GM23338 (cell line): Measurements from ENCODE around the gene NECTIN1. TPM values are rescaled to one million over a fixed set of nuclear protein-coding genes. Genes with fewer than 3 reads are reported as not detected.

ENCODE experiments used
- ATAC-seq: fragments of 200-7000 bp; cut with Tn5 transposase; 3 replicates; pipeline ENCODE4 v1.9.1; 2020
- DNase-seq: peaks from one replicate; pipeline ENCODE4 v3.0.0-alpha.2; 2015; ENCODE audit warnings: low spot score
- H2AFZ ChIP-seq: fragments of 200-600 bp; sonication (generic); 2 replicates; pipeline ENCODE4 v1.8.0; 2016; ENCODE audit warnings: antibody characterized with exemption, mild to moderate bottlenecking, moderate library complexity
- H3F3A ChIP-seq: fragments of 200-600 bp; sonication (generic); replicated peaks from 2 replicates; pipeline ENCODE4 v1.8.0; 2017; ENCODE audit warnings: antibody characterized with exemption, mixed run types, low read depth
- H3K27ac ChIP-seq: fragments of 200-600 bp; sonication (generic); 2 replicates; pipeline ENCODE4 v1.6.1; 2016; ENCODE audit warnings: low read depth
- H3K27me3 ChIP-seq: fragments of 200-600 bp; sonication (generic); 2 replicates; pipeline ENCODE4 v1.8.0; 2016; ENCODE audit warnings: mild to moderate bottlenecking, mixed run types, moderate library complexity; ENCODE audit not compliant: insufficient read depth
- H3K36me3 ChIP-seq: fragments of 200-600 bp; sonication (generic); 2 replicates; pipeline ENCODE4 v1.8.0; 2016; ENCODE audit warnings: mild to moderate bottlenecking; ENCODE audit not compliant: insufficient read depth
- H3K4me1 ChIP-seq: fragments of 200-600 bp; sonication (generic); 2 replicates; pipeline ENCODE4 v1.8.0; 2016; ENCODE audit warnings: mild to moderate bottlenecking, moderate library complexity; ENCODE audit not compliant: insufficient read depth
- H3K4me2 ChIP-seq: fragments of 200-600 bp; sonication (generic); 2 replicates; pipeline ENCODE4 v1.7.1; 2017; ENCODE audit warnings: mixed run types
- H3K4me3 ChIP-seq: fragments of 200-600 bp; sonication (generic); 2 replicates; pipeline ENCODE4 v1.6.1; 2016; ENCODE audit warnings: mixed run types
- H3K79me2 ChIP-seq: fragments of 200-600 bp; sonication (generic); replicated peaks from 2 replicates; pipeline ENCODE4 v1.8.0; 2017; ENCODE audit warnings: mild to moderate bottlenecking; ENCODE audit not compliant: insufficient read depth
- H3K9me2 ChIP-seq: fragments of 200-600 bp; sonication (generic); 2 replicates; pipeline ENCODE4 v1.8.0; 2017; ENCODE audit not compliant: insufficient read depth
- H4K20me1 ChIP-seq: fragments of 200-600 bp; sonication (generic); replicated peaks from 2 replicates; pipeline ENCODE4 v1.8.0; 2017; ENCODE audit warnings: mild to moderate bottlenecking; ENCODE audit not compliant: insufficient read depth
- H3K27ac Mint-ChIP-seq: 2 replicates; pipeline ENCODE4 v1.8.0; 2020; ENCODE audit warnings: inconsistent platforms, mild to moderate bottlenecking, moderate library complexity, mixed read lengths
- H3K27me3 Mint-ChIP-seq: 3 replicates; pipeline ENCODE4 v1.8.0; 2022; ENCODE audit warnings: low read depth, mild to moderate bottlenecking, moderate library complexity, mixed read lengths, inconsistent platforms; ENCODE audit not compliant: insufficient read depth, poor library complexity
- H3K36me3 Mint-ChIP-seq: 3 replicates; pipeline ENCODE4 v1.8.0; 2021; ENCODE audit warnings: low read depth, mild to moderate bottlenecking, inconsistent platforms, moderate library complexity, mixed read lengths
- H3K4me1 Mint-ChIP-seq: 3 replicates; pipeline ENCODE4 v1.8.0; 2020; ENCODE audit warnings: mild to moderate bottlenecking, inconsistent platforms, mixed read lengths
- H3K4me3 Mint-ChIP-seq: 3 replicates; pipeline ENCODE4 v1.8.0; 2021; ENCODE audit warnings: moderate library complexity, mild to moderate bottlenecking, inconsistent platforms, mixed read lengths
- H3K9me3 Mint-ChIP-seq: 3 replicates; pipeline ENCODE4 v1.8.0; 2020; ENCODE audit warnings: moderate library complexity, mild to moderate bottlenecking, inconsistent platforms, mixed read lengths
- CREB1 ChIP-seq: fragments of 250-450 bp; sonication (Bioruptor Pico); IDR thresholded peaks from 2 replicates; pipeline ENCODE4 v1.5.0; 2020; ENCODE audit warnings: low read depth, mild to moderate bottlenecking, moderate library complexity
- CTCF ChIP-seq, 2 experiments: fragments of 200-600 bp in 1 of 2; sonication (generic) in 1 of 2; conservative IDR thresholded peaks; 2 replicates each; pipeline versions ENCODE4 v1.5.1 to v1.6.1; 2016 to 2017; ENCODE audit warnings: antibody characterized with exemption in 2 of 2, low read depth in 2 of 2, mild to moderate bottlenecking in 2 of 2, moderate library complexity in 1 of 2
- ETS1 ChIP-seq: IDR thresholded peaks from 2 replicates; pipeline ENCODE4 v1.6.1; 2016; ENCODE audit warnings: antibody characterized with exemption
- EZH2 ChIP-seq: fragments of 200-600 bp; sonication (generic); IDR thresholded peaks from one replicate; pipeline ENCODE4 v1.8.0; 2017; ENCODE audit warnings: antibody characterized with exemption, mild to moderate bottlenecking, low read depth; ENCODE audit not compliant: unreplicated experiment
- EZH2phosphoT487 ChIP-seq: fragments of 200-600 bp; sonication (generic); IDR thresholded peaks from one replicate; pipeline ENCODE4 v1.8.1; 2018; ENCODE audit warnings: antibody characterized with exemption; ENCODE audit not compliant: unreplicated experiment
- NANOG ChIP-seq: IDR thresholded peaks from 2 replicates; pipeline ENCODE4 v1.6.1; 2016; ENCODE audit warnings: antibody characterized with exemption, borderline replicate concordance
- POLR2AphosphoS5 ChIP-seq: IDR thresholded peaks from 2 replicates; pipeline ENCODE4 v1.6.1; 2016; ENCODE audit warnings: antibody characterized with exemption, low read depth
- STAT1 ChIP-seq: IDR thresholded peaks from one replicate; pipeline ENCODE4 v1.6.1; 2016; ENCODE audit warnings: antibody characterized with exemption; ENCODE audit not compliant: unreplicated experiment
- ZNF114 ChIP-seq: fragments of 250-450 bp; sonication (Bioruptor Pico); IDR thresholded peaks from 2 replicates; pipeline ENCODE4 v1.5.0; 2020; ENCODE audit warnings: mild to moderate bottlenecking, moderate library complexity
- ZNF331 ChIP-seq: fragments of 250-450 bp; sonication (Bioruptor Pico); IDR thresholded peaks from 2 replicates; pipeline ENCODE4 v1.5.0; 2020; ENCODE audit warnings: low read depth, mild to moderate bottlenecking, moderate library complexity
- ZNF462 ChIP-seq: fragments of 250-450 bp; sonication (Bioruptor Pico); IDR thresholded peaks from 2 replicates; pipeline ENCODE4 v1.5.0; 2020; ENCODE audit warnings: mild to moderate bottlenecking, moderate library complexity
- polyA plus RNA-seq: library from polyadenylated mRNA; unstranded; fragments of >200 nt; fragmentation: Nextera tagmentation; extraction: Ambion mirVana; gene quantifications from 2 replicates; pipeline ENCODE4 v1.2.1, GENCODE V29; 2016
- total RNA-seq: library from RNA; depleted of rRNA; stranded (reverse); fragments of >200 nt; shearing (Covaris generic); gene quantifications from 2 replicates; pipeline ENCODE4 v1.2.3, GENCODE V29; 2014

The NECTIN1 gene
- total and polyA plus RNA-seq, 2 experiments from 2014 or later = 18.7 to 56.3 TPM

- no peak for TF ChIP-seq CTCF (conservative IDR thresholded peaks at IDR 0.05; ENCODE audit: low read depth in 2 of 2)
- TF ChIP-seq EZH2phosphoT487 = no peak
These were observed 89.3 kb downstream of the NECTIN1 start (continued) for GRCh38 chr11:119639642-119640205.

GRCh38 chr11:119638851-119639250 lies 90.1 kb downstream of the NECTIN1 start:
- Mint-ChIP-seq H3K36me3 (no peaks in the 10 kb centered on the region), H3K4me1 (peaks cover 3% of the 10 kb centered on the region), H3K4me3 (no peak overlapping the region), H3K9me3 (no peaks in the 10 kb centered on the region), H3K27me3 (peaks cover 17% of the 10 kb centered on the region), H3K27ac (no peak overlapping the region)
- Histone ChIP-seq H3K4me3 (no peak overlapping the region), H3K4me2 (no peak overlapping the region), H3K9me2 (no peaks in the 10 kb centered on the region), H4K20me1 (no peaks in the 10 kb centered on the region), H3K27ac (no peak overlapping the region), H3K4me1 (no peaks in the 10 kb centered on the region), H3F3A (no peaks in the 10 kb centered on the region), H3K36me3 (no peaks in the 10 kb centered on the region), H2AFZ (no peak overlapping the region), H3K79me2 (no peaks in the 10 kb centered on the region), H3K27me3 (no peaks in the 10 kb centered on the region)
- DNase-seq = no peak
- ATAC-seq = no peak
- no peak for TF ChIP-seq ZNF462 (CRISPR knock-in tag)
- no peak for TF ChIP-seq STAT1
- no peak for TF ChIP-seq CREB1 (CRISPR knock-in tag)
- no peak for TF ChIP-seq NANOG
- TF ChIP-seq ETS1 = no peak
- TF ChIP-seq CTCF (conservative IDR thresholded peaks at IDR 0.05; ENCODE audit: low read depth in 2 of 2) = no peak
- no peak for TF ChIP-seq POLR2AphosphoS5
- TF ChIP-seq ZNF331 (CRISPR knock-in tag) = no peak
- TF ChIP-seq EZH2 = no peak
- no peak for TF ChIP-seq EZH2phosphoT487
- TF ChIP-seq ZNF114 (CRISPR knock-in tag) = no peak
